ENCODE measurements around the gene HINT3. TPM values are rescaled to one million over a fixed set of nuclear protein-coding genes. Genes with fewer than 3 reads are reported as not detected.
"Not testable (repeated sequence)": the region's sequence is repeated elsewhere in the genome, so short reads cannot be mapped to it uniquely, and the experiment has no call there.

The HINT3 gene
- polyA plus RNA-seq, 4 donors, result 11.1 to 32.2 (median 14.2) TPM

- Histone ChIP-seq H3K36me3 (ENCODE audit: control insufficient read depth in 3 of 3, insufficient read depth in 2 of 3, low read depth in 1 of 3, low read length in 3 of 3) (peaks cover 0 to 9% (median 0%) of the 10 kb centered on the region in 3 donors), H3K4me3 (ENCODE audit: low read depth in 1 of 3, low read length in 3 of 3) (no peak overlapping the region), H3K9me3 (ENCODE audit: control insufficient read depth in 2 of 2, insufficient read depth in 1 of 2, low read depth in 1 of 2, low read length in 1 of 2) (no peaks in the 10 kb centered on the region), H3K27me3 (ENCODE audit: control insufficient read depth in 3 of 3, insufficient read depth in 3 of 3, low read length in 3 of 3) (no peaks in the 10 kb centered on the region), H3K27ac (ENCODE audit: low read depth in 1 of 3, low read length in 2 of 3) (no peak overlapping the region), H3K4me1 (ENCODE audit: control insufficient read depth in 3 of 3, insufficient read depth in 2 of 3, low read depth in 1 of 3, low read length in 2 of 3) (peaks cover 3 to 11% (median 9%) of the 10 kb centered on the region in 3 donors)
- FAIRE-seq, result no peak
- 76 to 88% (median 78%) methylated on average over 4 of the region's 4 CpGs for WGBS, 3 donors
- DNase-seq, result no peak
Measured at GRCh38 chr6:125959041-125959440, 2.5 kb downstream of the HINT3 start.

GRCh38 chr6:125961117-125961516, 4.5 kb downstream of the HINT3 start:
- 82 to 89% (median 87%) methylated on average over 3 of the region's 3 CpGs for WGBS, 3 donors
- peaks cover 3 to 11% (median 9%) of the 10 kb centered on the region in 3 donors for H3K4me1 ChIP-seq (ENCODE audit: control insufficient read depth in 3 of 3, insufficient read depth in 2 of 3, low read depth in 1 of 3, low read length in 2 of 3)

GRCh38 chr6:125962900-125963497, 6.4 kb downstream of the HINT3 start:
- Histone ChIP-seq H3K4me1 (ENCODE audit: control insufficient read depth in 3 of 3, insufficient read depth in 2 of 3, low read depth in 1 of 3, low read length in 2 of 3) (peaks cover 3 to 11% (median 9%) of the 10 kb centered on the region in 3 donors), H3K4me3 (ENCODE audit: low read depth in 1 of 3, low read length in 3 of 3) (no peak overlapping the region), H3K27ac (ENCODE audit: low read depth in 1 of 3, low read length in 2 of 3) (no peak overlapping the region), H3K9me3 (ENCODE audit: control insufficient read depth in 2 of 2, insufficient read depth in 1 of 2, low read depth in 1 of 2, low read length in 1 of 2) (no peaks in the 10 kb centered on the region), H3K27me3 (ENCODE audit: control insufficient read depth in 3 of 3, insufficient read depth in 3 of 3, low read length in 3 of 3) (no peaks in the 10 kb centered on the region), H3K36me3 (ENCODE audit: control insufficient read depth in 3 of 3, insufficient read depth in 2 of 3, low read depth in 1 of 3, low read length in 3 of 3) (peaks cover 0 to 15% (median 0%) of the 10 kb centered on the region in 3 donors)
- 76 to 88% (median 86%) methylated on average over 8 of the region's 8 CpGs for WGBS, 3 donors
- FAIRE-seq (no peak), DNase-seq (no peak)

More at GRCh38 chr6:125961117-125961516, 4.5 kb downstream of the HINT3 start:
- no peak for FAIRE-seq
- Histone ChIP-seq H3K9me3 (ENCODE audit: control insufficient read depth in 2 of 2, insufficient read depth in 1 of 2, low read depth in 1 of 2, low read length in 1 of 2) (no peaks in the 10 kb centered on the region), H3K27me3 (ENCODE audit: control insufficient read depth in 3 of 3, insufficient read depth in 3 of 3, low read length in 3 of 3) (no peaks in the 10 kb centered on the region), H3K27ac (ENCODE audit: low read depth in 1 of 3, low read length in 2 of 3) (no peak overlapping the region), H3K36me3 (ENCODE audit: control insufficient read depth in 3 of 3, insufficient read depth in 2 of 3, low read depth in 1 of 3, low read length in 3 of 3) (peaks cover 0 to 11% (median 0%) of the 10 kb centered on the region in 3 donors), H3K4me3 (ENCODE audit: low read depth in 1 of 3, low read length in 3 of 3) (no peak overlapping the region)
- no peak for DNase-seq

GRCh38 chr6:125963817-125964216, 7.2 kb downstream of the HINT3 start:
- FAIRE-seq, result no peak
- H3K4me3 ChIP-seq (ENCODE audit: low read depth in 1 of 3, low read length in 3 of 3), result no peak overlapping the region
- no peaks in the 10 kb centered on the region for H3K27me3 ChIP-seq (ENCODE audit: control insufficient read depth in 3 of 3, insufficient read depth in 3 of 3, low read length in 3 of 3)
- H3K36me3 ChIP-seq (ENCODE audit: control insufficient read depth in 3 of 3, insufficient read depth in 2 of 3, low read depth in 1 of 3, low read length in 3 of 3), result peaks cover 0 to 15% (median 0%) of the 10 kb centered on the region in 3 donors
- DNase-seq, result no peak
- H3K9me3 ChIP-seq (ENCODE audit: control insufficient read depth in 2 of 2, insufficient read depth in 1 of 2, low read depth in 1 of 2, low read length in 1 of 2), result no peaks in the 10 kb centered on the region
- WGBS, 3 donors, result 61 to 77% (median 66%) methylated on average over 2 of the region's 2 CpGs
- peaks cover 0 to 3% (median under 1%) of the 10 kb centered on the region in 3 donors for H3K4me1 ChIP-seq (ENCODE audit: control insufficient read depth in 3 of 3, insufficient read depth in 2 of 3, low read depth in 1 of 3, low read length in 2 of 3)
- H3K27ac ChIP-seq (ENCODE audit: low read depth in 1 of 3, low read length in 2 of 3), result no peak overlapping the region

GRCh38 chr6:125966569-125966968, 10.0 kb downstream of the HINT3 start:
- WGBS, 3 donors, result 96 to 100% (median 97%) methylated on average over 1 of the region's 1 CpG
- Histone ChIP-seq H3K4me1 (ENCODE audit: control insufficient read depth in 3 of 3, insufficient read depth in 2 of 3, low read depth in 1 of 3, low read length in 2 of 3) (no peaks in the 10 kb centered on the region), H3K27me3 (ENCODE audit: control insufficient read depth in 3 of 3, insufficient read depth in 3 of 3, low read length in 3 of 3) (no peaks in the 10 kb centered on the region), H3K36me3 (ENCODE audit: control insufficient read depth in 3 of 3, insufficient read depth in 2 of 3, low read depth in 1 of 3, low read length in 3 of 3) (peaks cover 0 to 9% (median 0%) of the 10 kb centered on the region in 3 donors), H3K4me3 (ENCODE audit: low read depth in 1 of 3, low read length in 3 of 3) (no peak overlapping the region), H3K27ac (ENCODE audit: low read depth in 1 of 3, low read length in 2 of 3) (no peak overlapping the region), H3K9me3 (ENCODE audit: control insufficient read depth in 2 of 2, insufficient read depth in 1 of 2, low read depth in 1 of 2, low read length in 1 of 2) (no peaks in the 10 kb centered on the region)
- DNase-seq (no peak), FAIRE-seq (no peak)

- no peak overlapping the region for H3K4me3 ChIP-seq (ENCODE audit: low read depth in 1 of 3, low read length in 3 of 3)
- DNase-seq (no peak), FAIRE-seq (no peak)
- H3K4me1 ChIP-seq (ENCODE audit: control insufficient read depth in 3 of 3, insufficient read depth in 2 of 3, low read depth in 1 of 3, low read length in 2 of 3), result no peaks in the 10 kb centered on the region
- peaks cover 0 to 16% (median 0%) of the 10 kb centered on the region in 3 donors for H3K36me3 ChIP-seq (ENCODE audit: control insufficient read depth in 3 of 3, insufficient read depth in 2 of 3, low read depth in 1 of 3, low read length in 3 of 3)
- H3K27me3 ChIP-seq (ENCODE audit: control insufficient read depth in 3 of 3, insufficient read depth in 3 of 3, low read length in 3 of 3), result no peaks in the 10 kb centered on the region
- H3K27ac ChIP-seq (ENCODE audit: low read depth in 1 of 3, low read length in 2 of 3), result no peak overlapping the region
- H3K9me3 ChIP-seq (ENCODE audit: control insufficient read depth in 2 of 2, insufficient read depth in 1 of 2, low read depth in 1 of 2, low read length in 1 of 2), result no peaks in the 10 kb centered on the region
- WGBS, 3 donors, result 75 to 86% (median 86%) methylated on average over 2 of the region's 2 CpGs
Measured at GRCh38 chr6:125968493-125968892, 11.9 kb downstream of the HINT3 start.

- H3K27me3 ChIP-seq (ENCODE audit: control insufficient read depth in 3 of 3, insufficient read depth in 3 of 3, low read length in 3 of 3), result no peaks in the 10 kb centered on the region
- H3K9me3 ChIP-seq (ENCODE audit: control insufficient read depth in 2 of 2, insufficient read depth in 1 of 2, low read depth in 1 of 2, low read length in 1 of 2), result no peaks in the 10 kb centered on the region
- FAIRE-seq (no peak), DNase-seq (no peak)
- H3K4me3 ChIP-seq (ENCODE audit: low read depth in 1 of 3, low read length in 3 of 3), result no peak overlapping the region
- whole genome bisulfite sequencing, 3 donors, result 0 to 50% (median 0%) methylated on average over 2 of the region's 2 CpGs
- no peak overlapping the region for H3K27ac ChIP-seq (ENCODE audit: low read depth in 1 of 3, low read length in 2 of 3)
- H3K36me3 ChIP-seq (ENCODE audit: control insufficient read depth in 3 of 3, insufficient read depth in 2 of 3, low read depth in 1 of 3, low read length in 3 of 3), result peaks cover 0 to 17% (median 2%) of the 10 kb centered on the region in 3 donors
- H3K4me1 ChIP-seq (ENCODE audit: control insufficient read depth in 3 of 3, insufficient read depth in 2 of 3, low read depth in 1 of 3, low read length in 2 of 3), result no peaks in the 10 kb centered on the region
Measured at GRCh38 chr6:125970760-125971159, 14.2 kb downstream of the HINT3 start.

GRCh38 chr6:125972478-125972877, 15.9 kb downstream of the HINT3 start:
- not testable (repeated sequence) for H3K9me3 ChIP-seq (ENCODE audit: control insufficient read depth in 2 of 2, insufficient read depth in 1 of 2, low read depth in 1 of 2, low read length in 1 of 2); H3K4me3 ChIP-seq (ENCODE audit: low read depth in 1 of 3, low read length in 3 of 3); H3K4me1 ChIP-seq (ENCODE audit: control insufficient read depth in 3 of 3, insufficient read depth in 2 of 3, low read depth in 1 of 3, low read length in 2 of 3); H3K27ac ChIP-seq (ENCODE audit: low read depth in 1 of 3, low read length in 2 of 3); DNase-seq; FAIRE-seq; H3K27me3 ChIP-seq (ENCODE audit: control insufficient read depth in 3 of 3, insufficient read depth in 3 of 3, low read length in 3 of 3)
- H3K36me3 ChIP-seq (ENCODE audit: control insufficient read depth in 3 of 3, insufficient read depth in 2 of 3, low read depth in 1 of 3, low read length in 3 of 3), result peaks cover 0 to 15% (median 2%) of the 10 kb centered on the region in 3 donors
- 89 to 100% (median 96%) methylated on average over 1 of the region's 1 CpG for WGBS, 3 donors

Measured in small intestine (tissue), 7 donors.